HEK293 (cell line): ENCODE measurements around the gene CHSY1.

Experiments used
- CTCF ChIA-PET: fragments of 350-600 bp; formaldehyde crosslinking; extraction: SDS; loops from one replicate; lab custom pipeline; 2021; ENCODE audit warnings: antibody characterized with exemption; lab: Yijun Ruan, JAX
- POLR2A ChIA-PET: fragments of 300-600 bp; formaldehyde crosslinking; extraction: SDS; loops from one replicate; lab custom pipeline; 2020; ENCODE audit warnings: antibody characterized with exemption, inconsistent platforms; lab: Yijun Ruan, JAX
- H3K27ac ChIP-seq: fragments of 200-500 bp; sonication (Bioruptor generic); 2 replicates; pipeline ENCODE4 v1.5.1; 2014; ENCODE audit warnings: low read depth, low read length, control low read depth, inconsistent platforms; ENCODE audit errors: extremely low read depth
- H3K36me3 ChIP-seq, 2 experiments: fragments of 200-500 bp in 1 of 2; sonication (Bioruptor generic) in 1 of 2; 1 replicate in 1 of 2; 2 replicates in 1 of 2; pipeline ENCODE4 v1.5.1; 2014 to 2017; ENCODE audit warnings: inconsistent platforms in 2 of 2, low read length in 2 of 2; ENCODE audit not compliant: control insufficient read depth in 2 of 2, insufficient read depth in 1 of 2
- H3K4me1 ChIP-seq: fragments of 200-500 bp; sonication (Bioruptor generic); 2 replicates; pipeline ENCODE4 v1.5.1; 2014; ENCODE audit warnings: mild to moderate bottlenecking, low read length, inconsistent platforms; ENCODE audit not compliant: control insufficient read depth, insufficient read depth
- H3K4me3 ChIP-seq: 2 replicates; pipeline ENCODE4 v1.5.1; 2011; ENCODE audit warnings: low read depth, mild to moderate bottlenecking, control low read depth, low read length, moderate library complexity
- H3K9me3 ChIP-seq: fragments of 200-500 bp; sonication (Bioruptor generic); 2 replicates; pipeline ENCODE4 v1.5.1; 2014; ENCODE audit warnings: low read depth, low read length, inconsistent platforms; ENCODE audit not compliant: control insufficient read depth, insufficient read depth
- AEBP2 ChIP-seq: fragments of 450-650 bp; formaldehyde crosslinking; IDR thresholded peaks from 2 replicates; pipeline ENCODE4 v1.5.1; 2016; ENCODE audit warnings: missing biosample characterization, missing genetic modification characterization, borderline replicate concordance
- OVOL3 ChIP-seq: fragments of 450-650 bp; formaldehyde crosslinking; IDR thresholded peaks from 2 replicates; pipeline ENCODE4 v1.5.1; 2016; ENCODE audit warnings: missing biosample characterization, missing genetic modification characterization
- ZIC2 ChIP-seq: fragments of 450-650 bp; formaldehyde crosslinking; IDR thresholded peaks from 2 replicates; pipeline ENCODE4 v1.5.1; 2016; ENCODE audit warnings: missing biosample characterization, missing genetic modification characterization
- ZNF132 ChIP-seq: fragments of 450-650 bp; formaldehyde crosslinking; IDR thresholded peaks from 2 replicates; pipeline ENCODE4 v1.5.1; 2017; ENCODE audit warnings: missing biosample characterization, missing genetic modification characterization, borderline replicate concordance
- ZNF133 ChIP-seq: fragments of 450-650 bp; formaldehyde crosslinking; IDR thresholded peaks from 2 replicates; pipeline ENCODE4 v1.5.1; 2016; ENCODE audit warnings: missing biosample characterization, missing genetic modification characterization
- ZNF18 ChIP-seq: fragments of 450-650 bp; formaldehyde crosslinking; IDR thresholded peaks from 2 replicates; pipeline ENCODE4 v1.5.1; 2016; ENCODE audit warnings: missing biosample characterization, missing genetic modification characterization
- ZNF221 ChIP-seq: fragments of 450-650 bp; formaldehyde crosslinking; IDR thresholded peaks from 2 replicates; pipeline ENCODE4 v1.5.1; 2017; ENCODE audit warnings: missing biosample characterization, missing genetic modification characterization, borderline replicate concordance
- ZNF23 ChIP-seq: fragments of 450-650 bp; formaldehyde crosslinking; IDR thresholded peaks from 2 replicates; pipeline ENCODE4 v1.5.1; 2016; ENCODE audit warnings: missing biosample characterization, missing genetic modification characterization, borderline replicate concordance
- ZNF24 ChIP-seq: fragments of 450-650 bp; formaldehyde crosslinking; IDR thresholded peaks from 2 replicates; pipeline ENCODE4 v1.5.1; 2016; ENCODE audit warnings: missing biosample characterization, missing genetic modification characterization
- ZNF248 ChIP-seq: fragments of 450-650 bp; formaldehyde crosslinking; IDR thresholded peaks from 2 replicates; pipeline ENCODE4 v1.5.1; 2017; ENCODE audit warnings: missing biosample characterization, missing genetic modification characterization
- ZNF274 ChIP-seq, 2 experiments: fragments of 200-500 bp in 1 of 2; fragments of 450-650 bp in 1 of 2; sonication (Bioruptor generic) in 1 of 2; formaldehyde crosslinking in 1 of 2; IDR thresholded peaks; 2 replicates each; pipeline versions ENCODE4 v1.5.1 to v1.6.1; 2014 to 2016; ENCODE audit warnings: borderline replicate concordance in 1 of 2, inconsistent platforms in 1 of 2, low read length in 1 of 2, missing biosample characterization in 1 of 2, missing genetic modification characterization in 1 of 2
- ZNF366 ChIP-seq: fragments of 450-650 bp; formaldehyde crosslinking; conservative IDR thresholded peaks from 2 replicates; pipeline ENCODE4 v1.5.1; 2016; ENCODE audit warnings: missing biosample characterization, missing genetic modification characterization
- ZNF501 ChIP-seq: fragments of 450-650 bp; formaldehyde crosslinking; IDR thresholded peaks from 2 replicates; pipeline ENCODE4 v1.5.1; 2016; ENCODE audit warnings: missing biosample characterization, missing genetic modification characterization
- ZNF513 ChIP-seq: fragments of 450-650 bp; IDR thresholded peaks from 2 replicates; pipeline ENCODE4 v1.5.1; 2018; ENCODE audit warnings: missing biosample characterization, missing genetic modification characterization
- ZNF521 ChIP-seq: fragments of 450-650 bp; formaldehyde crosslinking; IDR thresholded peaks from 2 replicates; pipeline ENCODE4 v1.5.1; 2017; ENCODE audit warnings: missing biosample characterization, mild to moderate bottlenecking, missing genetic modification characterization
- ZNF529 ChIP-seq: fragments of 450-650 bp; formaldehyde crosslinking; IDR thresholded peaks from 2 replicates; pipeline ENCODE4 v1.5.1; 2017; ENCODE audit warnings: missing genetic modification characterization, missing biosample characterization; ENCODE audit not compliant: insufficient replicate concordance
- ZNF555 ChIP-seq: fragments of 450-650 bp; formaldehyde crosslinking; conservative IDR thresholded peaks from 2 replicates; pipeline ENCODE4 v1.5.1; 2017; ENCODE audit warnings: missing biosample characterization, mild to moderate bottlenecking, missing genetic modification characterization, inconsistent platforms
- ZNF692 ChIP-seq: fragments of 450-650 bp; formaldehyde crosslinking; IDR thresholded peaks from 2 replicates; pipeline ENCODE4 v1.5.1; 2016; ENCODE audit warnings: missing biosample characterization, missing genetic modification characterization
- ZNF704 ChIP-seq: fragments of 450-650 bp; formaldehyde crosslinking; IDR thresholded peaks from 2 replicates; pipeline ENCODE4 v1.5.1; 2016; ENCODE audit warnings: missing biosample characterization, missing genetic modification characterization
- ZNF707 ChIP-seq: fragments of 450-650 bp; formaldehyde crosslinking; IDR thresholded peaks from 2 replicates; pipeline ENCODE4 v1.5.1; 2016; ENCODE audit warnings: missing biosample characterization, missing genetic modification characterization

Gene CHSY1

GRCh38 chr15:101181349-101181748 lies 70.5 kb downstream of the CHSY1 start (continued):
- TF ChIP-seq ZNF18 (tag by site-specific recombination) (no peak), ZNF513 (tag by site-specific recombination) (no peak), ZNF529 (tag by site-specific recombination) (no peak)

GRCh38 chr15:101180620-101181307 lies 71.1 kb downstream of the CHSY1 start:
- CTCF ChIA-PET, result interaction anchor here (0.5 to 0.6 kb wide), 2 partner anchors 165 to 431 kb away, joined by 3 to 4 read pairs; no protein-coding TSS in a partner anchor
- POLR2A ChIA-PET, result no interaction called here
- TF ChIP-seq ZNF555 (tag by site-specific recombination) (no peak), AEBP2 (tag by site-specific recombination) (no peak), ZNF274 (IDR thresholded peaks at IDR 0.05; ENCODE audit: low read length) (no peak), ZNF274 (tag by site-specific recombination; IDR thresholded peaks at IDR 0.05; ENCODE audit: borderline replicate concordance) (no peak), ZNF704 (tag by site-specific recombination) (no peak)

GRCh38 chr15:101179341-101180153 lies 72.3 kb downstream of the CHSY1 start:
- Histone ChIP-seq H3K9me3 (no peaks in the 10 kb centered on the region), H3K27ac (no peak overlapping the region), H3K36me3 (peaks cover 3 to 44% of the 10 kb centered on the region in 2 experiments; a peak in 2 of 3 replicates), H3K4me3 (no peak overlapping the region), H3K4me1 (no peaks in the 10 kb centered on the region)
- ChIA-PET CTCF (no interaction called here), POLR2A (no interaction called here)
- TF ChIP-seq OVOL3 (no peak), ZNF221 (tag by site-specific recombination) (no peak), ZIC2 (tag by site-specific recombination) (no peak), ZNF501 (tag by site-specific recombination) (no peak), ZNF366 (no peak), ZNF24 (tag by site-specific recombination) (no peak), ZNF132 (no peak), ZNF521 (tag by site-specific recombination) (no peak), ZNF248 (tag by site-specific recombination) (no peak), ZNF133 (tag by site-specific recombination) (no peak), ZNF692 (no peak), ZNF23 (tag by site-specific recombination) (no peak), ZNF707 (tag by site-specific recombination) (no peak)

More at GRCh38 chr15:101180620-101181307, 71.1 kb downstream of the CHSY1 start:
- Histone ChIP-seq H3K4me3 (no peak overlapping the region), H3K4me1 (no peaks in the 10 kb centered on the region), H3K9me3 (no peaks in the 10 kb centered on the region), H3K27ac (no peak overlapping the region), H3K36me3 (peaks cover 3 to 37% of the 10 kb centered on the region in 2 experiments; a peak in 2 of 3 replicates)
